Fibroblast of lung (primary cell): Measurements from ENCODE around the gene EFCAB8.

ENCODE experiments used
- EZH2 ChIP-seq: IDR thresholded peaks from 2 replicates; pipeline ENCODE4 v1.5.1; 2012; ENCODE audit warnings: low read length, control low read depth, mild to moderate bottlenecking; ENCODE audit errors: missing control alignments
- TF ChIP-seq, protein P1 (sequence below), 2 donors: IDR thresholded peaks in 1 of 2; conservative IDR thresholded peaks in 1 of 2; 1 replicate in 1 of 2; 2 replicates in 1 of 2; pipeline ENCODE4 v1.5.1; 2011 to 2012; ENCODE audit warnings: low read length in 2 of 2, control low read depth in 1 of 2, inconsistent platforms in 1 of 2, low read depth in 1 of 2, mild to moderate bottlenecking in 1 of 2

DNA sequence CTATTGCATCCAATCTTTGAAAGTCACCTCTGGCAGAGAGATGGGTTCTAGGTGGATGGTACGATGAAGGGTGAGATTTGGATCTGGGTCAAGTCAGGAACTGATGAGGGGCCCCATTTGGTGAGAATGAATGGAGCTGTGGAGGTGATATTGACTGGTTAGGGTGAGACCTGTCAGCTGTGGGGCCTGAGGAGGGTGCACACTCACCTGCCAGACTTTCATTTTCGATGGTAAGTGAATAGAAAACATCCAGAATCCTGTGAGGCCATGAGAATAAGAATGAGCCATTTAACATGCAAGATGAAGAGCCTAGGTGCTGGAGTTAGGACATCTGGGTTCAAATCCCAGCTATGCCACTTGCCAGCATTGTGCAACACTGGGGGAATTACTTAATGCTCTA is 138.7 kb downstream of the EFCAB8 start:
- TF ChIP-seq, protein P1, sequence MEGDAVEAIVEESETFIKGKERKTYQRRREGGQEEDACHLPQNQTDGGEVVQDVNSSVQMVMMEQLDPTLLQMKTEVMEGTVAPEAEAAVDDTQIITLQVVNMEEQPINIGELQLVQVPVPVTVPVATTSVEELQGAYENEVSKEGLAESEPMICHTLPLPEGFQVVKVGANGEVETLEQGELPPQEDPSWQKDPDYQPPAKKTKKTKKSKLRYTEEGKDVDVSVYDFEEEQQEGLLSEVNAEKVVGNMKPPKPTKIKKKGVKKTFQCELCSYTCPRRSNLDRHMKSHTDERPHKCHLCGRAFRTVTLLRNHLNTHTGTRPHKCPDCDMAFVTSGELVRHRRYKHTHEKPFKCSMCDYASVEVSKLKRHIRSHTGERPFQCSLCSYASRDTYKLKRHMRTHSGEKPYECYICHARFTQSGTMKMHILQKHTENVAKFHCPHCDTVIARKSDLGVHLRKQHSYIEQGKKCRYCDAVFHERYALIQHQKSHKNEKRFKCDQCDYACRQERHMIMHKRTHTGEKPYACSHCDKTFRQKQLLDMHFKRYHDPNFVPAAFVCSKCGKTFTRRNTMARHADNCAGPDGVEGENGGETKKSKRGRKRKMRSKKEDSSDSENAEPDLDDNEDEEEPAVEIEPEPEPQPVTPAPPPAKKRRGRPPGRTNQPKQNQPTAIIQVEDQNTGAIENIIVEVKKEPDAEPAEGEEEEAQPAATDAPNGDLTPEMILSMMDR (conservative IDR thresholded peaks at IDR 0.05 in 1 of 2, IDR thresholded peaks at IDR 0.05 in 1 of 2; ENCODE audit: low read depth in 1 of 2, low read length in 2 of 2): no peak
- TF ChIP-seq EZH2: no peak
